DND-41 (cell line): Measurements from ENCODE around the gene SLC35F3.
A peak's percentile ranks its signal among the peaks of the same experiment; 100 is the strongest.

Source experiments
- ATAC-seq: fragments of 200-7000 bp; cut with Tn5 transposase; 3 replicates; pipeline ENCODE4 v1.9.1; 2021; ENCODE audit warnings: low read depth; ENCODE audit not compliant: insufficient read depth
- DNase-seq: peaks from one replicate; pipeline ENCODE4 v3.0.0-alpha.2; 2020
- H2AFZ ChIP-seq: 2 replicates; pipeline ENCODE4 v1.6.0; 2012; ENCODE audit warnings: low read depth, low read length
- H3K27ac ChIP-seq: 2 replicates; pipeline ENCODE4 v1.5.1; 2012; ENCODE audit warnings: low read length, inconsistent platforms
- H3K27me3 ChIP-seq: fragments of 200-600 bp; sonication (generic); 2 replicates; pipeline ENCODE4 v1.6.0; 2012; ENCODE audit warnings: low read length, mild to moderate bottlenecking, inconsistent platforms; ENCODE audit not compliant: insufficient read depth, poor library complexity
- H3K36me3 ChIP-seq: 2 replicates; pipeline ENCODE4 v1.5.1; 2012; ENCODE audit warnings: low read length, inconsistent platforms; ENCODE audit not compliant: insufficient read depth
- H3K4me1 ChIP-seq: 2 replicates; pipeline ENCODE4 v1.5.1; 2012; ENCODE audit warnings: mild to moderate bottlenecking, low read length; ENCODE audit not compliant: insufficient read depth
- H3K4me2 ChIP-seq: 2 replicates; pipeline ENCODE4 v1.6.0; 2012; ENCODE audit warnings: mild to moderate bottlenecking, moderate library complexity, low read length, inconsistent platforms; ENCODE audit not compliant: insufficient read depth
- H3K4me3 ChIP-seq, 2 experiments: fragments of 200-600 bp in 1 of 2; shearing (Covaris generic) in 1 of 2; 2 replicates each; pipeline ENCODE4 v1.5.1; 2012 to 2016; ENCODE audit warnings: inconsistent platforms in 2 of 2, low read length in 2 of 2, mild to moderate bottlenecking in 2 of 2, low read depth in 1 of 2, moderate library complexity in 1 of 2
- H3K79me2 ChIP-seq: 2 replicates; pipeline ENCODE4 v1.6.0; 2012; ENCODE audit warnings: low read length, inconsistent platforms; ENCODE audit not compliant: insufficient read depth
- H3K9ac ChIP-seq: 2 replicates; pipeline ENCODE4 v1.6.0; 2012; ENCODE audit warnings: low read depth, mild to moderate bottlenecking, inconsistent platforms, low read length, moderate library complexity
- H3K9me3 ChIP-seq: 2 replicates; pipeline ENCODE4 v1.5.1; 2012; ENCODE audit warnings: low read length, moderate library complexity, mild to moderate bottlenecking, inconsistent platforms; ENCODE audit not compliant: insufficient read depth, severe bottlenecking
- H4K20me1 ChIP-seq: 2 replicates; pipeline ENCODE4 v1.6.0; 2012; ENCODE audit warnings: low read length; ENCODE audit not compliant: insufficient read depth
- EZH2 ChIP-seq: IDR thresholded peaks from 3 replicates; pipeline ENCODE4 v1.6.1; 2012; ENCODE audit warnings: borderline replicate concordance, low read depth, mild to moderate bottlenecking, moderate library complexity, low read length, inconsistent platforms; ENCODE audit not compliant: severe bottlenecking
- TF ChIP-seq, protein P1 (sequence below): IDR thresholded peaks from 2 replicates; pipeline ENCODE4 v1.5.1; 2012; ENCODE audit warnings: borderline replicate concordance, low read length, moderate library complexity, mild to moderate bottlenecking; ENCODE audit not compliant: poor library complexity, severe bottlenecking; ENCODE audit errors: extremely low read depth

Gene SLC35F3

GRCh38 chr1:234163267-234163919 is 258.9 kb downstream of the SLC35F3 start:
- ATAC-seq = peak; percentile 57
- peak overlapping the region; percentile 32 for H3K9ac ChIP-seq
- H3K9me3 ChIP-seq = no peaks in the 10 kb centered on the region
- H3K36me3 ChIP-seq = no peaks in the 10 kb centered on the region
- peak overlapping the region; percentile 71 for H3K27ac ChIP-seq
- TF ChIP-seq, protein P1, sequence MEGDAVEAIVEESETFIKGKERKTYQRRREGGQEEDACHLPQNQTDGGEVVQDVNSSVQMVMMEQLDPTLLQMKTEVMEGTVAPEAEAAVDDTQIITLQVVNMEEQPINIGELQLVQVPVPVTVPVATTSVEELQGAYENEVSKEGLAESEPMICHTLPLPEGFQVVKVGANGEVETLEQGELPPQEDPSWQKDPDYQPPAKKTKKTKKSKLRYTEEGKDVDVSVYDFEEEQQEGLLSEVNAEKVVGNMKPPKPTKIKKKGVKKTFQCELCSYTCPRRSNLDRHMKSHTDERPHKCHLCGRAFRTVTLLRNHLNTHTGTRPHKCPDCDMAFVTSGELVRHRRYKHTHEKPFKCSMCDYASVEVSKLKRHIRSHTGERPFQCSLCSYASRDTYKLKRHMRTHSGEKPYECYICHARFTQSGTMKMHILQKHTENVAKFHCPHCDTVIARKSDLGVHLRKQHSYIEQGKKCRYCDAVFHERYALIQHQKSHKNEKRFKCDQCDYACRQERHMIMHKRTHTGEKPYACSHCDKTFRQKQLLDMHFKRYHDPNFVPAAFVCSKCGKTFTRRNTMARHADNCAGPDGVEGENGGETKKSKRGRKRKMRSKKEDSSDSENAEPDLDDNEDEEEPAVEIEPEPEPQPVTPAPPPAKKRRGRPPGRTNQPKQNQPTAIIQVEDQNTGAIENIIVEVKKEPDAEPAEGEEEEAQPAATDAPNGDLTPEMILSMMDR = no peak
- no peak for TF ChIP-seq EZH2
- H3K4me3 ChIP-seq = no peak overlapping the region
- DNase-seq = no peak
- no peaks in the 10 kb centered on the region for H4K20me1 ChIP-seq
- no peaks in the 10 kb centered on the region for H3K79me2 ChIP-seq
- H3K4me1 ChIP-seq = peaks cover 56% of the 10 kb centered on the region
- H3K27me3 ChIP-seq = no peaks in the 10 kb centered on the region
- peak overlapping the region; percentile 5 for H3K4me2 ChIP-seq
- H2AFZ ChIP-seq = peak overlapping the region; percentile 51

DNA sequence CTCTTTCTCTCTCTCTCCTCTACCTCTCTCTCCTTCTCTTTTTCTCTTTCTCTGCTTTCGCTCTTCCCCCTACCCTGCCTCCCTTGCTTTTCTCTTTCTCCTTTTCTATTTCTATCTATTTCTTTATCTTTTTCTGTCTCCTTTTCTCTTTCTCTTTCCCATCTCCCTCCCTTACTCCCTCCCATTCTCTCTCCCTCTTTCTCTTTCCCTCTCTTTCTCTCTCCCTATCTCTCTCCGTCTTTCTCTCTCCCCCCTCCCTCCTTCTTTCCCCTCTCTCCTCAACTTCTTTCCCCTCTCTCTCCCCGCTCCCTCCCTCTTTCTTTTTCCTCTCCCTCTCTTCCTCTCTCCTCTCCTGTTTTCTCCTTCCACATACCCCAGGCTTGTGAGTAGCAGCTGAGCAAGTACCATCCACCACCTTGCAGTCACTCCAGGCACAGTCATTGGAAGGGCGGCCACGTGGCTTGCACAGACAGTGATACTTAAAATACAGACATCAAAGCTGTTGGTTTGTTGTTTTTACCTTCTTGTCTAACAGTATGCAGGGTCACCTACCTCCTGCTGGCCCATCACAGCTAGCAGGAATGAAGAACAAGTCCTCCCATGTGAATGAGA is 259.7 kb downstream of the SLC35F3 start:
- H2AFZ ChIP-seq = peak overlapping the region; percentile 60
- peak overlapping the region; percentile 71 for H3K27ac ChIP-seq
- peak overlapping the region in 1 of 2 experiments; percentile 3; a peak in 1 of 4 replicates for H3K4me3 ChIP-seq
- peak overlapping the region; percentile 32 for H3K9ac ChIP-seq
- DNase-seq (peak; percentile 57), ATAC-seq (peak; percentile 62)
- no peaks in the 10 kb centered on the region for H3K27me3 ChIP-seq
- H3K4me1 ChIP-seq = peaks cover 64% of the 10 kb centered on the region
- no peaks in the 10 kb centered on the region for H3K36me3 ChIP-seq
- no peak for TF ChIP-seq EZH2
- TF ChIP-seq, protein P1 = no peak
- H3K79me2 ChIP-seq = no peaks in the 10 kb centered on the region
- no peaks in the 10 kb centered on the region for H3K9me3 ChIP-seq
- H3K4me2 ChIP-seq = peak overlapping the region; percentile 5
- no peaks in the 10 kb centered on the region for H4K20me1 ChIP-seq

GRCh38 chr1:234168061-234168724 is 263.7 kb downstream of the SLC35F3 start:
- Histone ChIP-seq H4K20me1 (no peaks in the 10 kb centered on the region), H3K79me2 (no peaks in the 10 kb centered on the region), H3K9me3 (no peaks in the 10 kb centered on the region), H3K36me3 (no peaks in the 10 kb centered on the region), H2AFZ (peak overlapping the region; percentile 29; the same call in 1 of the 2 replicates), H3K27ac (peak overlapping the region; percentile 99), H3K4me2 (no peak overlapping the region), H3K9ac (peak overlapping the region; percentile 24; the same call in 1 of the 2 replicates), H3K27me3 (no peaks in the 10 kb centered on the region), H3K4me1 (peaks cover 96% of the 10 kb centered on the region), H3K4me3 (no peak overlapping the region)
- DNase-seq (no peak), ATAC-seq (no peak)
- TF ChIP-seq EZH2 = no peak
- TF ChIP-seq, protein P1 = no peak
